Transverse colon (tissue), 4 donors: ENCODE results near the gene CRISP2.

Source experiments
- CTCF ChIP-seq, 5 experiments: fragments of 200-600 bp in 3 of 5; fragments of 450-650 bp in 2 of 5; sonication (generic) in 3 of 5; IDR thresholded peaks; 1 replicate in 2 of 5; 2 replicates in 3 of 5; pipeline ENCODE4 v1.5.1; 2016 to 2017; ENCODE audit warnings: antibody characterized with exemption in 5 of 5, inconsistent platforms in 3 of 5, mild to moderate bottlenecking in 2 of 5, moderate library complexity in 1 of 5
- EP300 ChIP-seq: sonication (generic); formaldehyde crosslinking; IDR thresholded peaks from one replicate; pipeline ENCODE4 v1.6.1; 2017; ENCODE audit warnings: antibody characterized with exemption, low read depth
- POLR2A ChIP-seq: fragments of 450-650 bp; IDR thresholded peaks from one replicate; pipeline ENCODE4 v1.6.1; 2016; ENCODE audit warnings: antibody characterized with exemption, mild to moderate bottlenecking, moderate library complexity
- POLR2AphosphoS5 ChIP-seq, 3 donors: sonication (generic); formaldehyde crosslinking; IDR thresholded peaks; one replicate each; pipeline ENCODE4 v1.6.1; 2016; ENCODE audit warnings: antibody characterized with exemption in 3 of 3

GRCh38 chr6:49651239-49651638, 62.1 kb downstream of the CRISP2 start:
- no peak for TF ChIP-seq CTCF (IDR thresholded peaks at IDR 0.05)
- TF ChIP-seq POLR2AphosphoS5 (IDR thresholded peaks at IDR 0.05) = no peak
- TF ChIP-seq EP300 = no peak
- TF ChIP-seq POLR2A = no peak
